K562 (cell line): ENCODE data around the gene USP6. TPM values are rescaled to one million over a fixed set of nuclear protein-coding genes. Genes with fewer than 3 reads are reported as not detected.

ENCODE experiments used
- ATAC-seq: fragments of 200-7000 bp; cut with Tn5 transposase; 3 replicates; pipeline ENCODE4 v1.9.1; 2020; ENCODE audit warnings: moderate library complexity
- BruUV-seq: library from RNA; stranded (reverse); fragments of 400-500 nt; replicated peaks from 2 replicates; lab custom pipeline; 2021; lab: Mats Ljungman, UMichigan
- CTCF ChIA-PET: fragments of 300-600 bp; formaldehyde crosslinking; extraction: SDS; loops from one replicate; lab custom pipeline; 2021; ENCODE audit warnings: low intra/inter-chr PET ratio; lab: Yijun Ruan, JAX
- POLR2A ChIA-PET: fragments of 300-600, 350-650 bp; sonication (Branson Sonifier 250); formaldehyde crosslinking; extraction: SDS; loops from one replicate; lab custom pipeline; 2021; ENCODE audit warnings: antibody characterized with exemption, inconsistent platforms; lab: Yijun Ruan, JAX
- DNase-seq, 4 experiments: peaks; one replicate each; pipeline versions ENCODE4 v3.0.0 to v3.0.0-alpha.2; 2011 to 2018; ENCODE audit warnings: low spot score in 3 of 4, mixed read lengths in 3 of 4; ENCODE audit errors: extremely low read depth in 1 of 4
- FAIRE-seq: peaks from 2 replicates; lab custom pipeline; 2011; peaks lifted over from hg19 to GRCh38; lab: Jason Lieb, UNC
- H2AFZ ChIP-seq: 2 replicates; pipeline ENCODE4 v1.6.0; 2011; ENCODE audit warnings: low read depth, low read length, control low read depth, inconsistent platforms
- H3K27ac ChIP-seq: fragments of 200-600 bp; 3 replicates; pipeline ENCODE4 v1.8.0; 2011; ENCODE audit warnings: low read depth, mild to moderate bottlenecking, control low read depth, inconsistent platforms, low read length, moderate library complexity, mixed read lengths; ENCODE audit errors: extremely low read depth
- H3K27me3 ChIP-seq, 2 experiments: fragments of 300-600 bp in 1 of 2; 2 replicates in 1 of 2; 3 replicates in 1 of 2; pipeline versions ENCODE4 v1.6.0 to v1.8.0; 2011; ENCODE audit warnings: inconsistent platforms in 2 of 2, low read length in 2 of 2, mild to moderate bottlenecking in 1 of 2, mixed read lengths in 1 of 2, moderate library complexity in 1 of 2; ENCODE audit not compliant: control insufficient read depth in 2 of 2, insufficient read depth in 2 of 2
- H3K36me3 ChIP-seq: fragments of 300-600 bp; 3 replicates; pipeline ENCODE4 v1.8.0; 2011; ENCODE audit warnings: mild to moderate bottlenecking, low read length, inconsistent platforms; ENCODE audit not compliant: control insufficient read depth, insufficient read depth
- H3K4me1 ChIP-seq, 2 experiments: fragments of 200-600 bp in 1 of 2; replicated peaks in 1 of 2; 2 replicates in 1 of 2; 3 replicates in 1 of 2; pipeline versions ENCODE4 v1.5.1 to v1.8.0; 2011; ENCODE audit warnings: inconsistent platforms in 2 of 2, low read length in 2 of 2, mild to moderate bottlenecking in 1 of 2, mixed read lengths in 1 of 2, moderate library complexity in 1 of 2; ENCODE audit not compliant: control insufficient read depth in 2 of 2, insufficient read depth in 2 of 2
- H3K4me2 ChIP-seq: 2 replicates; pipeline ENCODE4 v1.6.1; 2011; ENCODE audit warnings: low read length, control low read depth, inconsistent platforms, mixed read lengths; ENCODE audit not compliant: insufficient read depth
- H3K4me3 ChIP-seq: fragments of 200-600 bp; sonication (generic), shearing (Covaris generic); 2 replicates; pipeline ENCODE4 v1.5.1; 2016; ENCODE audit warnings: control low read depth, inconsistent platforms
- H3K79me2 ChIP-seq: fragments of 200-600 bp; 3 replicates; pipeline ENCODE4 v1.8.0; 2011; ENCODE audit warnings: low read length, inconsistent platforms; ENCODE audit not compliant: control insufficient read depth, insufficient read depth
- H3K9ac ChIP-seq, 2 experiments: 2 replicates each; pipeline versions ENCODE4 v1.6.0 to v1.6.1; 2011; ENCODE audit warnings: low read depth in 2 of 2, low read length in 2 of 2, control low read depth in 1 of 2, inconsistent platforms in 1 of 2, mild to moderate bottlenecking in 1 of 2, mixed read lengths in 1 of 2; ENCODE audit not compliant: insufficient read depth in 1 of 2
- H3K9me1 ChIP-seq: one replicate; pipeline ENCODE4 v1.6.0; 2011; ENCODE audit warnings: inconsistent platforms, mild to moderate bottlenecking, low read length, moderate library complexity; ENCODE audit not compliant: control insufficient read depth, insufficient read depth
- H3K9me3 ChIP-seq: replicated peaks from 2 replicates; pipeline ENCODE4 v1.5.1; 2011; ENCODE audit warnings: low read depth, low read length, inconsistent platforms; ENCODE audit not compliant: control insufficient read depth, insufficient read depth
- H4K20me1 ChIP-seq: replicated peaks from 2 replicates; pipeline ENCODE4 v1.6.1; 2011; ENCODE audit warnings: low read length, inconsistent platforms, mixed read lengths; ENCODE audit not compliant: control insufficient read depth, insufficient read depth
- BACH1 ChIP-seq: fragments of 200-800 bp; sonication (Bioruptor generic); IDR thresholded peaks from 2 replicates; pipeline ENCODE4 v1.6.1; 2016; ENCODE audit warnings: missing genetic modification characterization, missing compliant biosample characterization
- BRCA1 ChIP-seq, 2 experiments: fragments of 450-650 bp in 1 of 2; sonication (generic) in 1 of 2; formaldehyde crosslinking in 1 of 2; IDR thresholded peaks; 2 replicates each; pipeline versions ENCODE4 v1.5.0 to v1.6.1; 2017 to 2020; ENCODE audit warnings: mild to moderate bottlenecking in 1 of 2, missing genetic modification reagents in 1 of 2
- HSF4 ChIP-seq: fragments of 250-450 bp; sonication (Bioruptor Pico); IDR thresholded peaks from 2 replicates; pipeline ENCODE4 v2.1.2; 2022; ENCODE audit warnings: mild to moderate bottlenecking, moderate library complexity, borderline replicate concordance
- NCOA4 ChIP-seq: fragments of 450-650 bp; IDR thresholded peaks from 2 replicates; pipeline ENCODE4 v1.6.1; 2018; ENCODE audit warnings: mild to moderate bottlenecking; ENCODE audit not compliant: partially characterized antibody
- NONO ChIP-seq, 2 experiments: fragments of 200-400 bp in 1 of 2; fragments of 450-650 bp in 1 of 2; formaldehyde crosslinking in 1 of 2; IDR thresholded peaks; 2 replicates each; pipeline ENCODE4 v1.6.1; 2017; ENCODE audit warnings: low read depth in 2 of 2, mild to moderate bottlenecking in 2 of 2, moderate library complexity in 2 of 2, low read length in 1 of 2
- PHB ChIP-seq: fragments of 250-450 bp; sonication (Bioruptor Pico); IDR thresholded peaks from 2 replicates; pipeline ENCODE4 v1.5.0; 2021
- PKNOX1 ChIP-seq: fragments of 450-650 bp; IDR thresholded peaks from 2 replicates; pipeline ENCODE4 v1.6.1; 2016
- TCF15 ChIP-seq: fragments of 250-450 bp; sonication (Bioruptor Pico); IDR thresholded peaks from 2 replicates; pipeline ENCODE4 v1.8.0; 2022; ENCODE audit warnings: moderate library complexity, mild to moderate bottlenecking, inconsistent platforms
- TFAP4 ChIP-seq: sonication (generic); formaldehyde crosslinking; IDR thresholded peaks from 2 replicates; pipeline ENCODE4 v1.8.0; 2022; ENCODE audit warnings: missing genetic modification reagents, mild to moderate bottlenecking, moderate library complexity, borderline replicate concordance
- TFE3 ChIP-seq: fragments of 450-650 bp; formaldehyde crosslinking; IDR thresholded peaks from 2 replicates; pipeline ENCODE4 v1.4.0; 2020; ENCODE audit warnings: mild to moderate bottlenecking, mixed read lengths
- VEZF1 ChIP-seq: fragments of 200-800 bp; sonication (Bioruptor generic); IDR thresholded peaks from 2 replicates; pipeline ENCODE4 v1.6.1; 2017; ENCODE audit warnings: missing genetic modification characterization, missing compliant biosample characterization
- ZNF592 ChIP-seq: fragments of 450-650 bp; IDR thresholded peaks from 2 replicates; pipeline ENCODE4 v1.6.1; 2017; ENCODE audit warnings: antibody characterized with exemption, mild to moderate bottlenecking
- WGBS: fragments of 100-300 bp; shearing (Covaris generic); methylation state at CpG from one replicate; pipeline ENCODE4 v1.1.6; 2016; ENCODE audit warnings: low coverage, mixed read lengths; ENCODE audit not compliant: insufficient coverage; ENCODE audit errors: missing lambda C conversion rate; 5-methylcytosine and 5-hydroxymethylcytosine counted together
- in situ Hi-C: fragments of 300-500 bp; cut with MboI; formaldehyde crosslinking; loops from 4 replicates; pipeline ENCODE4 v1.15.0; 2018; ENCODE audit warnings: inconsistent platforms, mixed read lengths
- intact Hi-C: fragments of 100-400 bp; cut with micrococcal nuclease; formaldehyde crosslinking; loops from 2 replicates; pipeline ENCODE4 v1.14.2; 2022
- polyA plus RNA-seq, 8 experiments: library from polyadenylated mRNA; depleted of rRNA in 4 of 8; stranded (reverse) in 5 of 8; unstranded in 3 of 8; fragments of >200 nt; fragmentation: Nextera tagmentation in 2 of 8; fragmentation: Illumina TruSeq in 1 of 8; extraction: Ambion mirVana in 2 of 8; extraction: Trizol in 1 of 8; gene quantifications; 2 replicates each; pipeline versions ENCODE4 v1.2.1 to v1.2.3, GENCODE V29; 2011 to 2014; ENCODE audit warnings: inconsistent platforms in 1 of 8, missing spikeins in 1 of 8
- total RNA-seq, 7 experiments: library from RNA; depleted of rRNA in 6 of 7; stranded (reverse); fragments of >200 nt in 6 of 7; fragmentation: Illumina TruSeq in 2 of 7; extraction: Trizol in 2 of 7; gene quantifications; 2 replicates each; pipeline versions ENCODE4 v1.2.1 to v1.2.3, GENCODE V29; 2011 to 2021; ENCODE audit warnings: low replicate concordance in 1 of 7

Gene USP6
- total and polyA plus RNA-seq, 9 of the 15 experiments (the other 6 are each of a cell fraction or from before 2014, with no cell fraction given), result 0.01 to 0.09 (median 0.04) TPM; not detected in 4

GRCh38 chr17:5210091-5210490 is 94.3 kb downstream of the USP6 start:
- no TSS peak for BruUV-seq
- FAIRE-seq (no peak), DNase-seq (no peak), ATAC-seq (no peak)
- Histone ChIP-seq H3K4me1 (no peaks in the 10 kb centered on the region), H3K79me2 (no peaks in the 10 kb centered on the region), H3K4me3 (no peak overlapping the region), H3K27ac (no peak overlapping the region), H4K20me1 (no peaks in the 10 kb centered on the region), H3K9me1 (no peaks in the 10 kb centered on the region), H3K9ac (no peak overlapping the region), H2AFZ (no peak overlapping the region), H3K4me2 (no peak overlapping the region), H3K27me3 (peaks cover 0 to 29% of the 10 kb centered on the region in 2 experiments; a peak in 3 of 5 replicates), H3K9me3 (no peaks in the 10 kb centered on the region), H3K36me3 (no peaks in the 10 kb centered on the region)
- POLR2A ChIA-PET, result no interaction called here
- in situ Hi-C loops (no loop called here), intact Hi-C loops (no loop called here)
- CTCF ChIA-PET, result no interaction called here
- WGBS, result 1% methylated on average over 5 of the region's 5 CpGs
- TF ChIP-seq VEZF1 (CRISPR knock-in tag) (no peak), HSF4 (no peak), PKNOX1 (no peak), BRCA1 (IDR thresholded peaks at IDR 0.05) (no peak), BRCA1 (CRISPR knock-in tag; IDR thresholded peaks at IDR 0.05) (no peak), NONO (IDR thresholded peaks at IDR 0.05; ENCODE audit: low read depth in 2 of 2, low read length in 1 of 2) (no peak), TCF15 (no peak), PHB (no peak), BACH1 (tag) (no peak), NCOA4 (no peak), ZNF592 (no peak), TFAP4 (CRISPR knock-in tag) (no peak), TFE3 (CRISPR knock-in tag) (no peak)
